ENCODE results near the gene CDK3.

The CDK3 gene

DNA sequence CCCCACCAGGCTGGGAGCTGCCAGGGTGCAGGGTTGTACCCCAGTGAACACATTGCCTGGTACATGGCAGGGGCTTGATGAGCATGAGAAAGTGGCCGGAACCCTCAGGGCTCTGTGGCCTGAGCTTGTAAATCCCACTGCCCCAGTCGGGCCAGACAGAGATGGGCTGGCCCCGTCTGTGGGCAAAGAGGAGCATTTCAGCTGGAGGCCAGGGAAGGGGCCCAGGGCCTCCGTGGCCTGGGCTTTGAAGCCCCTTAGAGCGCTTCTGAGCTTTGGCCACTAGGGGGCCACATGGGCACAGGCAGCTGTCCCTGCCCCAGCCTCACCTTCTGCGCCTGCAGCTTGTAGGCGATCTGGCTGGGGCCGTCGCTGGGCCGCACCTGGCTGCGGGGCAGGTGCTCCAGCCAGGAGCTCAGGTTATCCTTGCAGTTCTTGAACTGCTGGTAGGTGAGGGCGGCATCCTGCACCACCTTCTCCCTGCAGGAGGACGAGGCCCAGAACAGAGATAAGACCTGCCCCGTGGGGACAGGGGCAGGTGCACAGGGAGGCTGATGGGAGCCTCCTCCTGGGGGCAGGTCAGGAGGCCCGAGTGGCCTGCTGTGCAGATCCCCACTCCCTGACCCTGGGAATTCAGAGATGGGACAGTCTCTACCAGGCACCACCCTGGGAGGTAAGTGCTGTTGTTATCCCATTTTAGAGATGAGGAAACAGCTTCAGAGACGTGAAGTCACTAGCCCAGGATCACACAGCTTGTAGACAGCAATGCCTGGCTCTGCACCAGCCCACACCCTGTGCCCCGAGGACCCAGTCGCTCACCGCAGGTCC, 13.7 kb downstream of the CDK3 start:
- DNase-seq (ENCODE audit: low spot score) = peak; percentile 98

DNA sequence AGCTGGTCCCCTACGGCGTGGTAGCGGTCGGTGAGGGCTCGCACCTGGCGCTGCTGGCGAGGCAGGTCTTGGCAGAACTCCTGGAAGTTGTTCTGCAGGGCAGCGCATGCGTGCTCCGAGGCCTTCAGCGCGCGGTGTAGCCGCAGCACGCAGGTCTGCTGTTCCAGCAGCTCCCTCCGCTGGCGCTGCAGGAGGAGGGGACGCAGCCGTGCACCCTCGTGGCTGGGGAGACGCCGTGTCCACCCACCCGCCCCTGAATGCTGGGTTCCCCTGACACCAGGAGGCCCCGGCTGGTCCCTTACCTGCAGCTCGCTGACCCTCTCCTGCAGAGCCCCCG, 14.2 kb downstream of the CDK3 start:
- DNase-seq (ENCODE audit: low spot score) = no peak

DNA sequence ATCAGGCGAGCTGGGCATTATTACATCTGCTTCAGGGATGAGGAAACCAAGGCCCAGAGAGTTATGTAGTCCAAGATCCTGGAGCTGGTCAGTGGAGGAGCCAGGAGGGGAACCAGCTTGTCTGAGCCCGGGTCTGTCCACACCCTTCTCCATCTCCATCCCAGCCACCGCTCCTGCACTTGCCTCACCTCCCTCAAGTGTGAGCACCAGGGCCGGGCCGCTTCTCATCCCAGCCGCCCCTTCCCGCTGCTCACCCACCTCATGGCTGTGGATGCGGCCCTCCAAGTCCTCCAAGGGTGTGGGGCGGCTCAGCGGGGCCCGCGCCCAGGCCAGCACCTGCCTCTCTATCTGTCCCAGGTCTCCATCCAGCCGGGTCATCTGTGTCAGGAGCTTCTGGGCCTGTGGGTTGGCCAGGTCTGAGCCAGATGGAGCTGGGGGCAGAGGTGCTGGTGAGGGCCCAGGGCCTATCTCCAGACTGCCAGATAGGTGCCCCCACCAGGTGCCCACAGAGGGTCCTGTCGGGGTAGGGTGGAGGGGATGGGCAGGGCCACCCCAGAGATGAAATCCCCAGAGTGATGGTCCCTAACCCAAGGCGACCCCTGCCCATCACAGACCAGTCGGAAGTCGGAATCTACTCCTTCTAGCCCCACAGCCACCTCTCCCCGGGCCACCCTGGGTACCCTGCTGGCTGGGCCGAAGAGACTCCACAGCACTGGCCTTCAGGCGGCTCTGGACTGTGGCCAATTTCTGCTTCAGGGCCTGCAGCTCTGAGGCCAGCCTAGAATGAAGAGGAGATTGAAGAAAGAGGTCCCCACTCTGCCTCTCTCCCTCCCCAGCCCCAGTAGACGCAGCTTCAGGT, 17.1 kb downstream of the CDK3 start:
- DNase-seq (ENCODE audit: low spot score) = no peak

DNA sequence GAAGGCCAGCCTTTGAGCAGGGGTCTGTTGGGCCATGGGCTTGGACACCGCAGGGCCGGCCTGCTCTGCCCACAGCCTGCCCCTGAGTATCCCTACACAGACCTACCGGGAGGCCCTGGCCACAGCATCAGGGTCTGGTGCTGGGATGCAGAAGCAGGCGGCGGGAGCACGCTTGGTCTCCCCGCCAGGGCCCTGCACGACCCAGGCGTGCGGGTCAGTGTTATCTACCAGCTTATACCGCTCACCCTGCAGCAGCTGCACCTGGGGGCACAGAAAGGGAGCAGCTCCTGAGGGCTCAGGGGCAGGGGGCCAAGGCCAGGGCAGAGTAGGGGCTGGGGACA, 17.7 kb downstream of the CDK3 start:
- DNase-seq (ENCODE audit: low spot score) = no peak

DNA sequence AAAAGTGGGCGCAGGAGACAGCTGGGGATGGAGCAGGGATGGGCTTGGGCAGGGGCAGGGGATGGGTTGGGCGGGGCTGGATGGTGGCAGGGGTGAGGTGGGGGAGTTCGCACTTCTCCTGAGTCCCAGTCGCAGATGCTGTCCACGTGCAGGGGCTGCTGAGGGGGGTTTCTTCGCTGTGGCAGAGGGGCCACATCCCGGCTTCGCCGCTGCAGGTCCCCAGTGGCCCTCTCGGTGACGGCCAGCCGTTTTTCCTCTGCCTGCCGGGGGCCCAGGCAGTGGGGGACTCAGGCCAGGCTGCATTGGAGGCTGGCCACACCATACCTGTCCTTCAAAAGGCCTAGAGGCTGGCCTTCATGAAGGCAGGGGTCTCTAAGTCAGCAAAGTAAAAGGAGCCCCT, 18.1 kb downstream of the CDK3 start:
- no peak for DNase-seq (ENCODE audit: low spot score)

DNA sequence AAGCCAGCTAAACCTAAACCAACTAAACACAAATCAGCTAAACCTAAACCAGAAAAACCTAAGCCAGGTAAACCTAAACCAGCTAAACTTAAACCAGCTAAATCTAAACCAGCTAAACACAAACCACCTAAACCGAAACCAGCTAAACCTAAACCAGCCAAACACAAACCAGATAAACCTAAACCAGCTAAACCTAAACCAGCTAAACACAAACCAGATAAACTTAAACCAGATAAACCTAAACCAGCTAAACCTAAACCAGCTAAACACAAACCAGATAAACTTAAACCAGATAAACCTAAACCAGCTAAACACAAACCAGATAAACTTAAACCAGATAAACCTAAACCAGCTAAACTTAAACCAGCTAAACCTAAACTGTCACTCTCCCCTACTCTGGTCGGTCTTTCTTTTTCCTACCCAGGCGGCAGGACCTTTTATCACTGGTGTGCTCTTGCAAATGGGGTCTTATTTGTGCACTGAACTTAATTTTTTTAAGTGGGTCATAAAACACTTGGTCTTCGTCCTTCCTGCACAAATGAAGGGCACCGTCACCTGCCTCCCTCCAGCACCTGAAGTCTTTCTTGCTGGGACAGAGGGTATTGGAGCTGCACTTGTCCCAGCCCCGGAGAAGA, 19.3 kb downstream of the CDK3 start:
- DNase-seq (ENCODE audit: low spot score) = no peak

DNA sequence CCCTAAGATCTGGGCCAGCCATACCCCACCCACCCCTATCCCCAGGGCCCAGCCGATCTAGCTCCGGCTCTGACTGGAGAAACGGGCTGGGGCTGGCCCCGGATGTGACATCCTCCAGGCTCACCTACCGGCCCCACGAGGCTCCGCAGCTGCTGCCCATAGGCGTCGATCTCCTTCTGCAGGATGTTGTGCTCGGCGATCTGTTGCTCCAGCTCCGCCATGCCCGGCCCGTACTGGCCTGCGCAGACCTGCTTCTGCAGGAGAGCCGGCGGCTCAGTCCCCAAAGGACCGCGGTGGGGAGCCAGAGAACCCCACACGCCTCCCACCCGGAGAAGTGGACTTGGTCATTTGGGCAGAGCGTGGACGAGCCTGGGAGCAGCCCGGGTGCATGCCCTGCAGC, 21.6 kb downstream of the CDK3 start:
- no peak for DNase-seq (ENCODE audit: low spot score)

DNA sequence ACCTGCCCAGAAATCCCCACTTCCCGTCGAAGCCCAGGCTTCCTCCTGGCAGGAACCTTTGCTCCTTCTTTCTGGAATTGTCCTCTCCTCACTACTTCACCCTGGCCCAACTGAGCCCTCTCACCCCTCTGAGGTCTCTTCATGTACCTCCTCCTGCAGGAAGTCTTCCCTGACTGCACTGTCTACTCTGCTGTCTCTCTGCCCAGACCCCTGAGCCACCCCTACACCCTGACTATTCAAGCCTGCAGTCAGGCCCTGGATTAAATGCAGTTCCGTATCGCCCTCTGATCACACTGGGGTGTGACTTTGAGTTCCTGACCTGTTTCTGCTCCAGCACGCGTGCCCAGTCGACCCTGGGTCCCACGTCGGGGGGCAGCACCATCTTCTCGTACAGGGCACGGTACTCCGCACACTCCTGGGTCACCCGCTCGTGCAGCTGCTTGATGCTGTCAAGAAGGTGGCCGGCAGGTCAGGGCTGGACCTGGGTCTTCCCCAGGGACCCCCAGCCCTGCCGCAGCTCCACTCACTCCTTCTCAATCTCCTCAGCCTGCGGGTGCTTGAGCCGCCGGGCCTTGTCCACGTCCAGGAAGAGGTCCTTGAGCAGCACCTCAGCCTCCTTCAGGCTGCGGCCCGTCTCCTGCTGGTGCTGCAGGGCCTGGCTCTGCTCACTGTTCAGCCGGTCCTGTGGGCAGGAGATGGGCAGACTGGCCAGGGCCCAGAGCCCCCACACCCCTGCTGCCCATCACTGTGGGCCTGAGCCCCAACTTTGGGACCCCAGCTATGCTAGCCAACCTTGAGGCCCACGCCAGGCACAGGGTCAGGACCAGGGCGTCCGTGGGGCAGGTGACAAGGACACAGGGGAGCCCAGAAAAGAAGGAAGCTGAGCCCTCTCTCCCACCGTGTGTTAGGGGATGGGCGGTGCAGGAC, 22.6 kb downstream of the CDK3 start:
- no peak for DNase-seq (ENCODE audit: low spot score)

DNA sequence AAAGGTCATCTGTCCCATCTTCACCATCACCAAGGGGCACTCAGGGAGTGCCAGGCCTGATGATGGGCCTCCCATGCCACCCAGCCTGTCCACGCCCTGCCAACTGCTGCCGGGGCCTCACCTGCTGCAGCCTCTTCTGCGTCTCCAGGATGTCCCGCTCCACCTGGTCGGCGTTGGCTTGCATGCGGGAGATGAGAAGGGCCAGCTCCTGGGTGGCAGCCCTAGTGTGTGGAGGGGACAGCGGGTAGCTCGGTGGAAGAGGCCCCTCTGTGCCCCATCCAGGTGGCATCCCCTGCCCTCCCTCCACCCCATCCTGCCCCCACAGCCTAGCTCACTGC, 23.2 kb downstream of the CDK3 start:
- DNase-seq (ENCODE audit: low spot score) = no peak

DNA sequence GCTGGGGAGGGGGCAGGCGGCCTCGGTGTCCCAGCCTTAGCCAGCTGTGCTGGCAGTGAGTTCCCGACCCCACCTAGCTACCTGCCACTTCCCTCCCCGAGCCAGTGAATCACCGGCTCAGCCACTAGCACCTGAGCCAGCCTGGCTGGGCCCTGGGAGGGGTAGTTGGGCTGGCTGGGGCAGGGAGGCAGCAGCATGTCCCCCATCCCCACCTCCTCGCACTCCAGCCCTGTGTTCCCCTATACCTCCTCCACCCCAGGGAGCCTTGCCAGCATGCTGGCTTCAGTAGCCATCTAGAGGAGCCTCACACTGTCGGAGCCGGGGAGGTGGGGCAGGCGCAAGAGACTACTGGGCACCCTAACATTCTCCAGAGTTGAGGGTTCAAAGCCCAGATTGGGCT, 23.7 kb downstream of the CDK3 start:
- DNase-seq (ENCODE audit: low spot score) = no peak

DNA sequence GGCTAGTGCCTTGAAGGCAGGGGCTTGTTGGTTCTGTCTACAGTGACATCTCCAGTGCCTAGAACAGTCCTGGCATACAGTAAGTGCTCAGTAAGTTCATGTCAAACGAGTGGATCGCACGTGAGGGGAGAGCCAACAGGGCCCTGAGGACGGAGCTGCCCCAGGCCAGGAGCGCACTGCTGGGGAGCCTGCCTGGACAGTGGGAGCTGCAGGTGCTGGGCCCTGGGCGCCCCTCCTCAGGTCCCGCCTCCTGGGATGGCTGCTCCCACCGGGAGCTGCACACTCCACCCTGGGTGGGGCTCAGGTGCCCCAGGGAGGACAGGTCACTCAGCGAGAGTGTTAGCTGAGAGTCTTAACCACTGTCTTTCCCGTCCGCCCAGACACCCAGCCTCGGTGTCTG, 24.6 kb downstream of the CDK3 start:
- DNase-seq (ENCODE audit: low spot score) = no peak

DNA sequence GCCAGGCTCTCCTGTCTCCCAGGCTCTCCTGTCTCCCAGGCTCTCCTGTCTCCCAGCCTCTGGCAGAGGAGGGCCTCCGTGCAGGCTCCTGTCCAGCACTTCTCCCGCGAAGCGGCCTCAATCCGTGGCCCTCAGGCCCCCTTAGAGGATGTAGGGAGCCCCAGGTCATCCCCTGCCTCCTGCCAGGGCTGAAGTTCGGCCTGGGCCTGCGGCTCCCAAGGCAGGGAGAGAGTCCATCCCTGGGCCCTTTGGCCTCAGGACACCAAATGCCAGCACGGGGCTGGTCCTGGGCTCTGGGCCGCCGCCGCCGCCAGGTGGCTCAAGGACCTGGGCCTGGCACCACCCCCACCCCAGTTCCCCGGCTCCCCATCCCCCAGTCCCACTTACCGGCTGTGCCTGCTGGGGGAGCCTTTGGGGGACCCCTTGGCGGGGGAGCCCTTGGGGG, 26.1 kb downstream of the CDK3 start:
- DNase-seq (ENCODE audit: low spot score) = no peak

DNA sequence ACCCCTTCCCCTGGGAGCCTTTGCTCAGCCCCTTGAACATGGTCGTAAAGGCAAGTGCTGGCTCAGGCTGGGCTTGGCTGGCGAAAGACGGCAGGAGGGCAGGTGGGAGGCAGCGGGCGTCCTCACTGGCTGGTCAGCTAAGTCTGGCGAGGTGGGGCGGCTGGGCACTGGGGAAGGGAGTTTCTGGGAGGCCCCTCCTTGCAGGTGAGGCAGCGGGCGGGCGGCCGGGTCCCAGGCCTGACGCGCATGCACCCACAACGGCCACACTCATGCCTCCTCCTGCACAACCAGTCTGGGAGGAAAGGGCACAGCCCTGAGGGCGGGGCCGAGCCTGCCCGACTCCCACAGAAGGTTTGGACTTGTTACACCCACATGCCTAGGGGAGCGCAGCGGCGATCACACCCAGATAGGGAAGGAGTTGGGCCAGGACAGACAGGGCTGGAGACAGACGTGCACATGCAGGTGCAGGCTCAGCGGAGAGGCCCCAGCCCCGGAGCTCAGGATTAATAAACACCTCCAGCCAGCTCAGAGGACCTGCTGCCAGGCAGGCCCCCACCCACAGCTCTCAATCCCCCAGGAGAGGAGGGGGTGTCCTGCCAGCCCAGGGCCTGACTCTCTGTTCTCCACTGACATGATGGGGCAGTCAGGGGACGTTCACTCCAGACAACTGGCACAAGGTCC, 26.6 kb downstream of the CDK3 start, which contains the start of gene EVPL:
Gene EVPL, minus strand, starts transcription at position 148 of the 681 bp plus-strand sequence. Its CDS starts 108 bp downstream, at position 40.
- DNase-seq (ENCODE audit: low spot score) = no peak

DNA sequence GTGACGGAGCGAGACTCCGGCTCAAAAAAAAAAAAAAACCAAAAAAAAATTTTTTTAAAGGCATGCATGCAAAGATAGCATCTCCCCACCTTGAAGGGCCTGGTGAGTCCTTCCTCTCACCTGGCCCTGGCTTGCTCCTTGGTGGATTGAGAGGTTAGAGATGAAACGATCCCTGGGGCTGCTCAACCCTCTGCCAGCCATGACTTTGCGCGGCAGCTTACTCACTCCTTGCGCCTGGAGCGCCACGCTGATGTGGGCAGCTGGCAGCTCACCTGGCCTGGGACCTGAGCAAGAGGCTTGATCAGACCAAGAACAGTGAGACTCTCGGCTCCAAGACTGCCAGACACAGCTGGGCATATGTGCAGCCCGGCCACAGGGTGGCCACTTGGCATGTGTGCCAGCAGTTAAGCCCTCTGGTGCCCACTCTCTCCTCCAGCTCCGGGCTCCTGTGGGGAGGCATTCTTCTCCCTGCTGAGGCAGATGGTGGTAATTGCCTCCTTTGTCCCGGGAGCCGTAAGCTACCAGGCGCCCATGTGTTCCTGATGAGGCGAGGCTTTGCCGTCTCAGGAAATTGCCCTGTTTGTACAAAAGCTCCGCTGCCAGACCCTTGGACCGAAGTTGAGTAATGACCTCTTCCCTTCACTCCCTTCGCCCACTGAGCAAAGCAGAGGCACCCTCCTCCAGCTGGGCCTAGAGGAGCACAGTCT, 31.6 kb downstream of the CDK3 start:
- no peak for DNase-seq (ENCODE audit: low spot score)

DNA sequence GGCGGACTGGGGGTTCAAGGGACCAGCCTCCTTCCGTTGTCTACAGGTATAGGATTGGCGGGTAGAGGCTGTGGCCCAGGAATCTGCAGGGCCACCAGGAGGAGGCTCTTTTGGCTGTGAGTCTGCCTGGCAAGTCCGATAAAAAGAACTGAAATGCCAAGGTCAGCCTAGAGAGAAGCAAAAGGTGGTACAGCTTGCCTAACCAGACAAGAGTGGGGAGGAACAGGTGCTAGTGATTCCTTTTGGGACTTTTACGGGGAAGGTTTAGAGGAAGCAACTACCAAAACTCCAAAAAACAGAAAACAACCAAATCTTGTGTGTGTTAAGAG, 32.1 kb downstream of the CDK3 start:
- DNase-seq (ENCODE audit: low spot score) = no peak

DNA sequence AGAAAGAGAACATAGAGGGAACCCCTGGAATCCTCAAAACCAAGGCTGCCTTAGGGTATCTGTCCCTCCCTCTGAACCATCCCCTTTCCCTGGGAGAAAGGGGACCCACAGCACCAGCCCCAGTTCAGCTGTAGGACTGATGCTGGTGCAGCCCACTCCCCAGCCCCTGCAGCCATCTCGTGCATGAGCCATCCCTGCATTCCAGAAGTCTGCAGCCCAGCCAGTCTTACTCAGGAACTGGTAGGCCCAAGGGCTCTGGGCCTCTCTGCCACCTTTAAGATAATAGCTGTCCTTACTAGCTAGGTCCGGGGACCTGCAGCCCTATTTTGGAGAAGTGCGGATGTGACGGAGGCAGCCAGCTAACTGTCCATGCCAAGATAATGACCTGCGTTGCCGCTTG, 32.5 kb downstream of the CDK3 start:
- no peak for DNase-seq (ENCODE audit: low spot score)

DNA sequence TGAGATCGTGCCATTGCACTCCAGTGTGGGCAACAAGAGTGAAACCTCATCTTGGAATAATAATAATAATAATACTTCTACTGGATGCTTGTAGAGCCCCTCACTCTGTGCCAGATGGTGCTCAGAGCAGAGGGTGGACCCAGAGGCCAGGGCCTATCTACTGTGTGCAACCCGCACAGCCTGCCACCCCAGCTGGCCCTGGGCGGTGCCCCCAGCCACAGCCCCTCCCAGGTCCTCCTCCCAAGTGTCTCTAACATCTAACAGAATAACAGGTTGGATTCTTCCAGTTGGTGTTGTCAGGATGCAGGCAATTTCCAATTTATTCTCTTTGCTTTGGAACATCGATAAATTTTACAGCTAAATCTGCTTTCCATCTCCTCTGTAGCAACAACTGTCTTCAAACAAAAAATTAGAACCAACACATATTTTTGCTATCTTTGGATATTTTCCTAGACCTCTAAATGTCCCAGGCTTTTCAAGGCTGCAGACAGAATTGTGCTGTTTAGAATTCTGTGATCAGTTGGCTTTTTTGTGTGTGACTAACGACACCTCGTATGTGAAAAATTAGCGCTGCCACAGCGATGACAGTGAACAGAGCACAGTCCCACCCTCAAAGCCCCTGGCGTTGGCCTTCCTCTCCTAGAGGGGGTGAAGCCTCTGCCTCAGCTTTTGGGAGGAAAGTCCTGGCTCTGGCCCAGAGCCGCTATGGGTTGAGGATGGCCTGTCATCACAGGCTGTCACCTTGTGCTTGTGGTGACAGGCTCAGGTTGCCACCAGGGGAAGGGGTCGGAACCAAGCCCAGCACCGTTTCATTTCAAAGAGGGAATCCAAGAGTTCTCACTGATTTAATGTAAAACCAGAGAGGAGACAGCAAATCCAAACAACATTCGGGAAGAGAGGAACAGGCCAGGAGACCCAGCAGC, 34.0 kb downstream of the CDK3 start:
- no peak for DNase-seq (ENCODE audit: low spot score)

DNA sequence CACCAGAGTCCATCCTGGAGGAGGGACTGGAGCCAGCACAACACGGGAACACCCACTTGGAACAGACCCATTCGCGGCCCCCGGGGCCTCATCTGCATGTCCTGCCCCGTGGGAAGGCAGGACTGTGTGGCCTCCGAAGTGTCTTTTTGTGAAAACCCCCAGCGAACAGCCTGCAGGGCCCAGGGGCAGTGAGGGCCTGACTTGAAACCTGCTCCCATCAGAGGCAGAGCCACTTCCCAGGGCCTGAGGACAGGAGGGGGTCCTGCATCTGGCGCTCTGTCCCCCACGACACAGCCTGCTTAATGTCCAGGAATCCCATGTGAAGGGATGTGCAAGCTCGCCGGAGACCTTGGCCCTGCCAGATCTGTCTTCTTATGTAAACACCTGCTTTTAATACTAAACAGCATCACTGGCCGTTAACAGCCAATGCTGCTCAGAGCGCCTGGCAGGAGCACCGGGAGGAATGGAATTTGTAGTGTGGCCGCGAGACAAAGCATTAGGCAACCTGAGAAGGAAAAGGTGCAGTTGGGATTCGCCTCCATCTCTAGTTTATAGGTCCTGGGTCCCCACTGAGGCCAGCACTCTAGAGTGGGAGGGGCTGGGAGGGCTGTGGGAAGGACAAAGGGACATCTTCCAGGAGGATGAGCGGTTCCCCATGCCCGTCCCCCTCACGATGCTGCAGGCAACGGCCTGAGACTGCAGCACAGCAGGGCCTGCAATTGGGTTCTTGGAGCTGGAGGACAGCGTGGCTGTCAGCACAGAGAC, 36.0 kb downstream of the CDK3 start:
- DNase-seq (ENCODE audit: low spot score) = no peak

DNA sequence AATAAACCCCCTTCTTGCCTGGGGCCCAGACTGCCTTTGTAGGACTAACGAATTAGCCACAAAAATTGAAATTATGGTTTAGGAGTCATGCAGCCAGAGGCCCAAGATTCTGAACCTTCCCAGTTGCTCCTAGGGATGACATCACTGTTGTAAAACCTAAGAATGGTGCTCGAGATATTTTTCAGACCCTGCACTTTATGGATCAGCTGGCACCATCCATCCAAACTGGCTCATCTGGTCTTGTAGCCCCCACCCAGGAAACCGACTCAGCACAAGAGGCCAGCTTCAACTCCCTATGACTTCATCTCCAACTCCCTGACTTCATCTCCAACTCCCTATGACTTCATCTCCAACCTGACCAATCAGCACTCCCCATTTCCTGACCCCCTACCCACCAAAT, 37.4 kb downstream of the CDK3 start:
- no peak for DNase-seq (ENCODE audit: low spot score)
